Umbilical cord (tissue), 2 donors: ENCODE data around the gene IQGAP2. TPM values are rescaled to one million over a fixed set of nuclear protein-coding genes. Genes with fewer than 3 reads are reported as not detected.
"Not testable (repeated sequence)": the region's sequence is repeated elsewhere in the genome, so short reads cannot be mapped to it uniquely, and the experiment has no call there.

Experiments
- DNase-seq: peaks from one replicate; pipeline ENCODE4 v3.0.0-alpha.2; 2015; ENCODE audit warnings: low spot score
- total RNA-seq: library from RNA; depleted of rRNA; stranded (reverse); fragments of >200 nt; gene quantifications from one replicate; pipeline ENCODE4 v1.2.3, GENCODE V29; 2014; ENCODE audit warnings: low replicate concordance; ENCODE audit not compliant: insufficient read depth

Gene IQGAP2
- total RNA-seq, 1 donor from 2014 or later, result 32.3 TPM

DNA sequence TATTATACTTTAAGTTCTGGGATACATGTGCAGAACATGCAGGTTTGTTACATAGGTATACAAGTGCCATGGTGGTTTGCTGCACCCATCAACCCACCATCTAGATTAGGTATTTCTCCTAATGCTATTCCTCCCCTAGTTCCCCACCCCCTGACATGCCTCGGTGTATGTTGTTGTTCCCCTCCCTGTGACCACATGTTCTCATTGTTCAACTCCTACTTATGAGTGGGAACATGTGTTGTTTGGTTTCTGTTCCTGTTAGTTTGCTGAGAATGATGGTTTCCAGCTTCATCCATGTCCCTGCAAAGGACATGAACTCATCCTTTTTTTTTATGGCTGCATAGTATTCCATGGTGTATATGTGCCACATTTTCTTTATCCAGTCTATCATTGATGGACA lies 200.9 kb downstream of the IQGAP2 start:
- not testable (repeated sequence) for DNase-seq

DNA sequence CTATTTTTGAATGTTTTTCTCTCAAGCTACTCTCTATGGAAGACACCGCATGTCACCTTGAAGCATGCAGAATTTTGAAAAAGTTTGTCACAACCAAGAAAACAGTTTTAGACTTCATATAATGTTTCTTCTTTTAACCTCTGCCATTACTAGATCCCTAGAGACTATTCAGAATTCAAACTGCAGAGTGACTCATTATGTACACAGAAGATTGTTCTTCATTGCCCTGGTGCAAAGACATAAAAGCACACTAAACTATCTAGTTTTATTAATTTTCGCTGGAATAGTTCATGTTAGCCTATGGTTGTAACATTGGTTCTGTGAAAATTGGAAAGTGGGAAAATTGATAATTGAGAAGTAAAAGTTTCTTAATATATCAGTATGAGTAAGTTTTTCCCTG lies 201.8 kb downstream of the IQGAP2 start:
- no peak for DNase-seq

DNA sequence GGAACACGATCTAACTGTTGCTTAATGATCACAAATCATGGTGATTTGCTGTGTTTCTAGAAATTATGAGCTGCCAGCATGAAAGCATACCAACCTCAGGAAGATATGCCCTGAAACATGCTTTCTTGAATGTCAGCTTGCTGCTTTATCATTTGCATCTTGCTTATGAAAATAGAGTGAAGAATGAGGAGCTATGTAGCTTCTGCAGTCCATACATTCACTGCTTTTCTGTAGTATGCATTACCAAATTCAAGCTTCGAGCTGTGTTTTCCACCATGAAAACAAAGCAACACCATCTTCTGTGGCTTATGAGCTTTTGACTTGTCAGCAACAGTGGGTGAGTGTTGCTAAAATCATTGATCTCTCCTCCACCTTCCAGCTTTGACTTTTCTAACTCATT lies 203.6 kb downstream of the IQGAP2 start:
- DNase-seq, result peak; percentile 18

- DNase-seq, result peak; percentile 40
Observed at GRCh38 chr5:76607353-76607871, 204.3 kb downstream of the IQGAP2 start.

DNA sequence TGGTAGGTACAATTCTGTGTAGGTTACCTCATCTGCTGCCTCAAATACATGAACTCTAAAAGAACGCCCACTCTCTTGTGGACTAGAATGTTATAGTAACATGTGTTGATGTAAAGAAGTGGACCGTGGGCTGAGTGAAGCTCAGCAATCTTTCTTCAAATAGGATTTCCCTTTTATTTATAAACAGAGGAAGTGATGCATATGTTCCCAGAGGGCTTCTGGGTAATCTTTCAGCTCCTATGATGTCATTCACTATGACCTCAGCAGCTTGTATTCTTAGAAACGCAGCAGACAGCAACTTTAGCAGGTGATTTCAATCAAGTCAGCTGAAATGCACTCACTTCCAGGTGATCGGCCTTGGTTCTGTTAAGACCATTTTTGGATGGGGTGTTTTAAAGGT lies 205.7 kb downstream of the IQGAP2 start:
- no peak for DNase-seq

DNA sequence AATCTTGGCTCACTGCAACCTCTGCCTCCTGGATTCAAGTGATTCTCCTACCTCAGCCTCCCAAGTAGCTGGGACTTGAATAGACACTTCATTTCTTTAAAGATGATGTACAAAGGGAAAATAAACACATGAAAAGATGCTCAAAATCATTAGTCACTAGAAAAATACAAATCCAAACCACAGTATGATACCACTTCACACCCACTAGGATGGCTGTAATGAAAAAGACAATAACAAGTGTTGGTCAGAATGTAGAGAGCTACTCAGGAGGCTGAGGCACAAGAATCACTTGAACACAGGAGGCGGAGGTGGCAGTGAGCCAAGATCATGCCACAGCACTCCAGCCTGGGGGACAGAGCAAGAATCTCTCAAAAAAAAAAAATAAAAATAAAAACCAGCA lies 207.1 kb downstream of the IQGAP2 start:
- DNase-seq, result no peak

- no peak for DNase-seq
Observed at GRCh38 chr5:76612942-76613341, 209.9 kb downstream of the IQGAP2 start.

DNA sequence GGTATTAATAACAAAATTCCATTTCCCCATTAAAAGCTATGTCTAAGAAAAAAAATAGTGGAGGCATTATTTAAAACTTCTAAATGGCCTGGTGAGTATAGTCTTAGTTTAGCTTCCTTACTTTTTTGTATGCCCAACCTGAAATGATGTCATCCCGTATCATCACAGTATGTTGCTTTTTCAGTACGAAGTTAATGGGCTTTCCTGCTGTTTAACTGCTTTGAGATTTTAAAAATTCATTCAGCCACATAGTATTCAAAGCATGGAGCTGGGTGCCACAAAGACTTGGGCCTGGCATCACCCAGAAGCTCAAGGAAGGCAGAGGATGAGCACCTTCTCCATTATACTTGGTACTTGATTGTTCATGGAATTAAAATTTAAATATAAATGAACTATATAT lies 212.7 kb downstream of the IQGAP2 start:
- no peak for DNase-seq

DNA sequence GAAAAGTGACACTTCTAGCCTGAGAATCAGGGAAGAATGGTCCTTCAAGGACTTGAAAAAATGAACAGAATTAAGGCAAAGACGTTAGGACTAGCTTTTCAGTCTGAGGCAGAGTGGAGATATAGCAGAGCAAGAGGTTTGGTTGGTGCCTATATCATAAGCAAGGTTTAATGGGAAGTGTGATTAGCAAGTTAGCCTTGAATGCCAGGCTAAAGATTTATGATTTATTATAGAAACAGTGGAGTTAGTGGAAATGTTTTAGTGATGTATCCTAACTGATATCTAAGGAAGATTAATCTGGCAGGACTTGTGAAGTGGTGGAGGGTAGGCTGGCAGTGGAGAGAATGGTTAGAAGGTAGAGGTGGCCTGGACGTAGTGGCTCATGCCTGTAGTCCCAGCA lies 213.1 kb downstream of the IQGAP2 start:
- DNase-seq, result no peak

- no peak for DNase-seq
Observed at GRCh38 chr5:76617229-76617628, 214.1 kb downstream of the IQGAP2 start.

GRCh38 chr5:76617675-76618074 lies 214.6 kb downstream of the IQGAP2 start:
- no peak for DNase-seq

- no peak for DNase-seq
Observed at GRCh38 chr5:76620166-76620565, 217.1 kb downstream of the IQGAP2 start.

DNA sequence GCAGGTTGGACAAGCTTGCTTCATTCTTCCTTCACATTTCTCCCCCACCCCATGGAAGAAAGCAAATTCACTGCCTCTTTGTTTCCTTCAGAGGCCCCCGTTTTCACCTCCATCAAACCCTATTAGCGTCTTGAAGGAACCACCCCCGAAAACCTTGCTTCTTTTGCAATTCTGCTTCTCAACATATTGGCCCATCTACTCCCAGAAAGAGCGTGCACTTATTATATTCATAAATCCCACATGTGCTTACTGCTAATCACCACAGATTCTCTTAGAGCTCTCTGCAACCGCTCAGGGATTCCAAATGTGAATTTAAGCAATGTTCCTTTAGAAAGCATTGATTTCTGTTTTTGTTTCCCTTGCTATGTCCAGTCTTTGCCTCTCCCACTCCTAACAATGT lies 219.0 kb downstream of the IQGAP2 start:
- peak; percentile 50 for DNase-seq

- peak; percentile 79 for DNase-seq
Observed at GRCh38 chr5:76622973-76623596, 220.0 kb downstream of the IQGAP2 start, which contains the start of gene F2RL2. Gene F2RL2, minus strand, starts transcription at chr5:76623403. Its CDS starts 173 bp downstream, at chr5:76623230.

- DNase-seq, result peak; percentile 50
Observed at GRCh38 chr5:76625087-76625815, 222.2 kb downstream of the IQGAP2 start.

DNA sequence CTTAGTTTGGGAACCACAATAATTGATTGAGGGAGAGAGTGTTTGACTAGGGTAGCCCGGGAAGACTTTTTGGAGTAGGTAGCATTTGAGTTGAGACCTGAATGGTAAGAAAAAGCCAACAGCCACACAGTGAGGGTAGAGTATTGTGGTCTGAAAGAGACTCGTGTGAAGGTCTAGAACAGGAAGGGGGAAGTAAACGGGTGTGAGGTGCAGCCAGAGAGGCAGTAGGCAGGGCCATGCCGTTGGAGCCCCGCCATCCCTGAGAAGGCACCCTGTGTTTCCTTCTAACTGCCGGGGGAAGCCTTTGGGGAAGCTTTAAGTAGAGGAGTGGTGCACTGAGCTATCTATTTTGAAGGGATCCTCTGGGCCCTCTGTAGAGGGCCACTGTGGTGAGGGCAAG lies 223.7 kb downstream of the IQGAP2 start:
- no peak for DNase-seq

GRCh38 chr5:76634661-76635060 lies 231.6 kb downstream of the IQGAP2 start:
- no peak for DNase-seq

DNA sequence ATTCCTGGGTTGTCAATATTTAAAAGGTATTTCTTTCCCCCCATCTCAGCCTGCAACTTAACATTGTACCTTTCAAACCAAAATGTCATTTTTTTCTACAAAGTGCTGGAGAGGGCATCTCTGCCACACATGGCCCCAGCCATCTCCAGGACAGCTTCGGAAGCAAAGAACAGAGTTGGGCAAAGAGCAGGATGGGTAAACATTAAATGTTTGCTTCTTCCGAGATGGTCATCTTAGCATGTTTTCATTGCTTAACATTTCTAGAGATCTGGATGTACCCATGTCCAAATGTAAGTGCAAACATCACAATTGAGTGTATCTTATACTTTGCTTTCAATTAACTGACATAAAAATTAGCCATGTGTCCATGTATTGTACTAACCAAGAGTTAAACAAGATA lies 234.4 kb downstream of the IQGAP2 start:
- no peak for DNase-seq

GRCh38 chr5:76638479-76638878 lies 235.4 kb downstream of the IQGAP2 start:
- no peak for DNase-seq

- DNase-seq, result peak; percentile 61
Observed at GRCh38 chr5:76641514-76642120, 238.5 kb downstream of the IQGAP2 start.

DNA sequence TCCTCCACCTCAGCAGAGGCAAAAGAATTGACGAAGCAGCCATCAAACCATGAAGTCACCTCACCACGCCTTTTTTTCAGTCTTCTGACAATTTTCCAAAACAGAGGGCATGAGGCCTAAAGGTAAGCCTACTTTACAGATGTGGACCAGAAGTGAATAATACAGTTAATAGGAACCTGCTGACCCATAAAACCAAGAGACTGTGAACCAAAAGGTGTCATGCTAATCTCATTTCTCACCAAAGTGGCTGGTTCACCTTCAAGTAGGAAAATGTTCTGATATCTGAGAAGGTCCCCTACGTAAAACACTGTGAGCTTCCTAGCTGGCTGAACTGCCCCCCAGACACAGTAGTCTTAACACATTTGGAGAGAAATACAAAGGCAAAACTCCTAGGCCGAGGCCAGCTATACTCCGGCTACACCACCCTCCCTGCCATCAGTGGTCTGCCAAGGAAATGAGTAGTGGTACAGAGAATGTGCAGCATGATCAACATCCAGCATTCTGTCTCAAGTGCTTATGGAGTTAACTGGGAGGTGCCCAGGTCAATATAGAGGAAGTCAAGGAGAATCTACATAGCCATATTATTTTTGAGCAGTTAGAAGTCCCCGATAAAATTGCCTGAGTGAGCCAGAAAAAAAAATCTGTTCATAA lies 239.4 kb downstream of the IQGAP2 start:
- no peak for DNase-seq

GRCh38 chr5:76643371-76643770 lies 240.3 kb downstream of the IQGAP2 start:
- no peak for DNase-seq
